ENCODE data around the gene TMED8. TPM values are rescaled to one million over a fixed set of nuclear protein-coding genes. Genes with fewer than 3 reads are reported as not detected.

TMED8 gene
- total and polyA plus RNA-seq, 2 of the 13 experiments (the other 11 are each of a cell fraction or from before 2014, with no cell fraction given): 6.0 to 11.7 TPM

DNA sequence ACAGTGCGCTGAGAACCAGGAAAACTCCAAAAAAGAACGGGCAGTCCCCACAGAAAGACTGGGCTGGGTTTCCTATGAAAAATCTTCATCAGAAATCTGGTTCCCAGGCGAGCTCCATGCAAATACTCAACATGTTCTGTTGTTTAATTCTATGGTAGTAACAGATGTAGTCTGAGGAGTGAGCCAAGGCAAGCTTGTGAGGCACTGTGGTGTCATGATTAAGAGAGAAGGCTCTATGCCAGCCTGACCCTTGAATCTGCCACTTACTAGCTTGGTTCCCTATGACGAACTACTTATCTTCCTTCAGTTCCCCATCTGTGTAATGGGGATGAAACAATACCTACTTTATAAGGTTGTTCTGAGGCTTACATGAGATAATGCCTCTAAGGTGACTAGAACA is 66.9 kb downstream of the TMED8 start (continued):
- TF ChIP-seq, protein P1, sequence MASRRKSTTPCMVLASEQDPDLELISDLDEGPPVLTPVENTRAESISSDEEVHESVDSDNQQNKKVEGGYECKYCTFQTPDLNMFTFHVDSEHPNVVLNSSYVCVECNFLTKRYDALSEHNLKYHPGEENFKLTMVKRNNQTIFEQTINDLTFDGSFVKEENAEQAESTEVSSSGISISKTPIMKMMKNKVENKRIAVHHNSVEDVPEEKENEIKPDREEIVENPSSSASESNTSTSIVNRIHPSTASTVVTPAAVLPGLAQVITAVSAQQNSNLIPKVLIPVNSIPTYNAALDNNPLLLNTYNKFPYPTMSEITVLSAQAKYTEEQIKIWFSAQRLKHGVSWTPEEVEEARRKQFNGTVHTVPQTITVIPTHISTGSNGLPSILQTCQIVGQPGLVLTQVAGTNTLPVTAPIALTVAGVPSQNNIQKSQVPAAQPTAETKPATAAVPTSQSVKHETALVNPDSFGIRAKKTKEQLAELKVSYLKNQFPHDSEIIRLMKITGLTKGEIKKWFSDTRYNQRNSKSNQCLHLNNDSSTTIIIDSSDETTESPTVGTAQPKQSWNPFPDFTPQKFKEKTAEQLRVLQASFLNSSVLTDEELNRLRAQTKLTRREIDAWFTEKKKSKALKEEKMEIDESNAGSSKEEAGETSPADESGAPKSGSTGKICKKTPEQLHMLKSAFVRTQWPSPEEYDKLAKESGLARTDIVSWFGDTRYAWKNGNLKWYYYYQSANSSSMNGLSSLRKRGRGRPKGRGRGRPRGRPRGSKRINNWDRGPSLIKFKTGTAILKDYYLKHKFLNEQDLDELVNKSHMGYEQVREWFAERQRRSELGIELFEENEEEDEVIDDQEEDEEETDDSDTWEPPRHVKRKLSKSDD (CRISPR knock-in tag; IDR thresholded peaks at IDR 0.05; ENCODE audit: low read depth): no peak
- TF ChIP-seq CC2D1A (CRISPR knock-in tag; IDR thresholded peaks at IDR 0.05) (no peak), CENPT (CRISPR knock-in tag; IDR thresholded peaks at IDR 0.05; ENCODE audit: low read depth) (no peak), ZNF737 (CRISPR knock-in tag; IDR thresholded peaks at IDR 0.05; ENCODE audit: borderline replicate concordance) (no peak), SNAPC4 (CRISPR knock-in tag; IDR thresholded peaks at IDR 0.05) (no peak), ZEB1 (IDR thresholded peaks at IDR 0.05; ENCODE audit: insufficient replicate concordance, low read depth) (no peak), KAT2B (IDR thresholded peaks at IDR 0.05; ENCODE audit: borderline replicate concordance, low read depth, low read length) (no peak), ZNF317 (CRISPR knock-in tag; IDR thresholded peaks at IDR 0.05) (no peak), FOSL2 (CRISPR knock-in tag; IDR thresholded peaks at IDR 0.05) (no peak), MYPOP (CRISPR knock-in tag; IDR thresholded peaks at IDR 0.05) (no peak)
